HG03520 (cell line): Measurements from ENCODE around the gene POLR2I.

ENCODE experiments used
- ATAC-seq: cut with Tn5 transposase; IDR thresholded peaks from one replicate; pipeline ENCODE4 v1.9.1; 2021; ENCODE audit warnings: mild to moderate bottlenecking, moderate library complexity; ENCODE audit not compliant: unreplicated experiment

Gene POLR2I

DNA sequence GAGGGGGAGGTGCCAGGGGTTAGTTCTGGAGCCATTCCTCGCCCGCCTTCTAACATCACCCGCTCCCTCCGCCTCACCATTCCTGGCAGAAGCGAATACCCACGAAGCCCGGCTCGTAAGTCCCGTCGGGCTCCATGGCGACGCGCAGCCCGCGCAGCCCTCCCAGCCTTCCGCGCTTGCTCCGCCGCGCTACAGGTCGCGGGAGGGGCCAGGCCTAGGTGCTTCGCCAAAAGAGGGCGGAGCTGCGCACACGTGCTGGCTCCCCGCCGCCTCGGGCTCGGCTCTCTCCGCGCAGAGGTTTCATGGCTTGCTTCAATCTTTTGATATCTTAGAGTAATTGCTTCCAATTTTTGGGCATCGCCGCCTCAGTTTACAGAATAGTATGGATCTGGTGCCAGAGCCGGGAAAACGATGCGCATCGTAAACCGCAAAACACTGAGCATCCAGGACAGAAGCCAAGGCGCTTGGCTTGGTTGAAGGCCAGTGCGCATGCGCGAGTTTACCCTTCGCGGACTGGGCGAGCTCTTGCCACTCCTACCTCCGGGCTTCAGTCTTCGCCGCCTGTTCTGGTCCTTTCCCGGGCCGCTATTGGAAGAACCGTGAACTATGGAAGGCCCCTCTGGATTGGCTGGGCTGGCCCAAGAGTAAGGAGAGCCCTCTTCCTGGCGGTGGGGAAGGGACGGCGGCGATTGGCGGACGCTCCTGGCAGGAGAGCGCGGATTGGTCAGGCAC, at the start of gene POLR2I:
Gene POLR2I, minus strand, starts transcription at position 155 of the 732 bp plus-strand sequence. Its CDS starts 19 bp downstream, at position 136.
- peak; percentile 76 for ATAC-seq

DNA sequence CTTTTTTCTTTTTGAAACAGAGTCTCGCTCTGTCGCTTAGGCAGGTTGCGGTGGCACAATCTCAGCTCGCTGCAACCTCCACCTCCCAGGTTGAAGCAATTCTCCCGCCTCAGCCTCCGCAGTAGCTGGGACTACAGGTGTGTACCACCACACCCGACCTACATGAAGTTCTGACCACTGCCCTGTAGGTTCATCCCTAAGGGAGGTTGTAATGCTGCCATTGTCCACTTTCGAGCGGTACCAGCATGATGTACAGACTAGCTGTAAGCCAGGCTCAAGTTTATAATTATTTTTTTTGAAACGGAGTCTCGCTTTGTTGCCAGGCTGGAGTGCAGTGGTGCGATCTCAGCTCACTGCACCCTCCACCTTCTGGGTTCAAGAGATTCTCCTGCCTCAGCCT, 49.1 kb upstream of the POLR2I start:
- no peak for ATAC-seq

DNA sequence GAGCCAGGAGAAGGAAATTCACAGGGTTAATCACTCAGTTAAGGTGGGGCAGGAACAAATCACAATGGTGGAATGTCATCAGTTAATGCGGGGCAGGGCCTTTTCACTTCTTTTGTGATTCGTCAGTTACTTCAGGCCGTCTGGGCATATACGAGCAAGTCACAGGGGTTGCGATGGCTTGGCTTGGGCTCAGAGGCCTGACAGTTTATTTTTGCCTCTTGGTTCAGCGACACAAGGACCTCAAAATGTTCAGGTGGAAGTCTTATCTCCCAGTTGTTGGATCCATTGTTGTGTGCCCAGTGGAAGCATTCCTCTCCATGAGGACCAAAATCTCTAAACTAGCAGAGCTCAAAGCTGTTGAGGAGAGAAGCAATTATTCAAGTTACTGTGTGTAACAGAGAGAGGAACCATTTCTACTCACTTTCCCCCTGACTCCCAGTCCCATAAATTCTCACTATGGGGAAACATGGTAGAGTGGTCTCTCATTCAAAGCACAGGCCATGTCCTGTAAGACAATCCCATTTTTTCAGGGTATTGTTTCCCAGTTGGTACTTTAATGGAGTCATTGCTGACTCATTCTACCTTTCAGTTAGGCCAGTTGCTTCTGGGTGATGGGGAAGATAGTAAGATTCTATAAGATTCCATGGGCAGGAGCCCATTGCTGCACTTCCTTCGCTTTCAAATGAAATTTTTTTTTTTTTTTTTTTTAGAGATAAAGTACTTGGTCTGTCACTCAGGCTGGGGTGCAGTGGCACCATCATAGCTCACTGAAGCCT, 46.3 kb upstream of the POLR2I start:
- ATAC-seq: no peak

DNA sequence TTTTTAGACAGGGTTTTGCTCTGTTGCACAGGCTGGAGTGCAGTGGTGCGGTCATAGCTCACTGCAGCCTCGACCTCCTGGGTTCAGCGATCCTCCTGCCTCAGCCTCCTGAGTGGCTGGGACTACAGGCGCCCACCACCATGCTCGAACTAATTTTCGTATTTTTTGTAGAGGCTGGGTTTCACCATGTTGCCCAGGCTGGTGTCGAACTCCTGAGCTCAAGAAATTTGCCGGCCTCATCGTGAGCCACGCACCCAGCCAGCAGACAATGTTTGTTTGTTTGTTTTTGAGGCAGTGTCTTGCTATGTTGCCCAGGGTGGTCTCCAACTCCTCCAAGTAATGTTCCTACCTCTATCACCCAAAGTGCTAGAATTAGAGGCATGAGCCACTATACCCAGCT, 38.5 kb upstream of the POLR2I start:
- no peak for ATAC-seq

DNA sequence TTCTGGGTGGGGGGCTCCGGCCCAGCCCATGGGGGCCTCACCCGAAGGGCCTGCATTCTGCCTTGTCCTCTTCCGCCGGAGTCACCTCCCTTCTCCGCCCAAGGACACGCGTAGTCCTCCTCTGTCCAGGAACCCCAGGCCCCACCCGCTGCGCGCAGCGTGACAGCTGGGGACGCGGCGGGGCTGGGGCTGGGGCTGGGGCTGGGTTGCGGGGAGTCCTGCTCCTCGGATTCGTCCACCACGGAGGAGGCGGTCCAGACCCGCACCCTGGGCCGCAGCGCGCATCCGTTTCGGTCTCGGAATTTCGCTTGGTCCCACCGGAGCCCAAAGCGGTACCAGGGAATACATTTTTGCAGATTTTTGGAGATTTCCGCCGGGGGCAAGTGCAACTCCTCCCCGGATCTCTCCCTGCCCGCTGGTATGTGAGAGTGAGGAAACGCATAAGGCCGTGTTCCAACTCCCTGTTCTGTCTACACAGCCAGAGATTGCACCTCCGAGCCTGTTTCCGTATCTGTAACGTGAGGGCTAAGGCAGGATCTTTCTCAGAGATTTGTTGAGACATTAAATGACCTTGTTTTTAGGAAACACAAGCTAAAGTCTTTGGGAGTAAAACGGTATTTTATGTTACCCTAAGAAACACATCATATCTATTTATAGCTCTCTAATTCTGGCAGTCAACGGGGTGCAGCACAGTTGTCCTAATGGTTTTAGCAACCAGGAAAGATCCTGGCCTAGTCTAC, 37.8 kb upstream of the POLR2I start, which contains the start of gene COX7A1:
Gene COX7A1, minus strand, starts transcription at position 96 of the 740 bp plus-strand sequence. Its CDS starts 40 bp downstream, at position 56.
- no peak for ATAC-seq

DNA sequence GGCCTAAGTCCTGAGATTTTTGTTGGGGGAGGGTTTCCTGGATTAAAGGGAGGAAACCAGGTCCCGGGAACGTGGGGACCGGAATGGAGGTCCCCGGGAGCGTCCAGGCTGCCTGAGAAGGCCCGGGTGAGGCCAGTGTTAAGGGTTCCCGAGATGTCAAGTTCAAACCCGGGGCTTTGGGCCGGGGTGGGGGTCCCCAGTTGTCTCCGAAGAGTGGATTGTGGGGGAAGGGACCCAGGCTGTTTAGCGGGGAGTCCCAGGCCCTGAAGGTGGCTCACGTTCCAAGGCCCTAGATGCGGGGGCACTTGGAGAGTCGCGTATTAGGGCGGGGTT, 37.3 kb upstream of the POLR2I start:
- ATAC-seq: no peak

DNA sequence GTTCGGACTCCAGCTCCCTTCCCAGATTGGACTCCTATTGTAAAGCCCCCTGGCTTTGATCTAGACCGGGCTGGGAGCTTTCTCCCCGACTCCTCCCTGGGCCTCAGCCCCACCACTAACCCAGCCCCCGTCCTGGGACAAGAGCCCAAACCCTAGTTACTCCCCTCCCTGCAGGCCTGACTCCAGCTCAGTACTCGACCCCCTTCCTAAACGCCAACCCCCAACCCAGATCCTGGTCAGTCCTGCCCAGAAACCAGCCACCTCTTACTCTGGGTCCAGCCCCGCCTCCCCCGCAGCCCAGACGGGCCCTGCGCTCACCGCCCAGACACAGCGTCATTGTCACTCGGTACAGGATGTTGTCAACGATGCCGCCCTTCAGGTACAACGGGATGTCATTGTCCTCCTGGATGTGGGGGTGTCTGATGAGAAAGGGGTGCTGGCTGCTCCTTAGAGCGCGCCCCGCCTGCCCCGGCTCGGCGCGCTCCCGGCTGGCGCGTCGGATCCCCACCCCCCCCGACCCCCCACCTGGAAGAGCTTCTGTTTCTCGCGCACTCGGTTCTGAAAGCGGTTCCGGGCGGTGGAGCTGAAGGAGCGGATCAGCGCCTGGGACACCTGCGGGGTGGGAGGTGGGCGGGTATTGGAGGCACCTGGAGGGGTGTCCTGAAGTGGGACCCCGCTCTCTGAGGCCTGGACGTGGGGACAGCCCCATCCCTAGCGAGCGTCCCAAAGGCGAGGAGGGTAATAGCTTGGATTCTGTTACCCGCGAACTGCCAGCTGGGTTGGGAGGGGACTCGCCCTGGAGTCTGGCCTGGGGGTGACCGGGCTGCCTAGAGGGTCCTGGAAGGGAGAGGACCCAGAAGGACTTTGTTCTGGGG, 36.7 kb upstream of the POLR2I start:
- no peak for ATAC-seq

DNA sequence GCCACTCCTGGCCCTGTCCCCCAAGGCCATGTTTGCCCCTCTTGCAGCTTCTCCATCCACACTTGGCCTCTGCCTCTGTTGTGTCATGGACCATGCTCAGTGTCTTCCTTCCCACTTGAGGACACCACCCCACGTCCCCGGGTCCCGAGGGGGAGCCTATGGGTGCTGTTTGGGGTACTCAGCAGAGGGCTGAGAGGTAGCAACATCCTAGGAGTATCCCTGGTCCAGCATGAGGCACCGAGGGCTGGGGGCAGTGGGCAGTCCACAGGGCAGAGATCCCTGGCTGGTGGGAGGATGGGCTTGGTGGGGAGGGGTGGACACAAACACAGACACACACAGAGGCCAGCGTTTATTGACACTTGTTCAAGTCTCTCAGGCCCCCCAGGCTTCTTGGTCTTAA, 35.9 kb upstream of the POLR2I start:
- ATAC-seq: no peak

DNA sequence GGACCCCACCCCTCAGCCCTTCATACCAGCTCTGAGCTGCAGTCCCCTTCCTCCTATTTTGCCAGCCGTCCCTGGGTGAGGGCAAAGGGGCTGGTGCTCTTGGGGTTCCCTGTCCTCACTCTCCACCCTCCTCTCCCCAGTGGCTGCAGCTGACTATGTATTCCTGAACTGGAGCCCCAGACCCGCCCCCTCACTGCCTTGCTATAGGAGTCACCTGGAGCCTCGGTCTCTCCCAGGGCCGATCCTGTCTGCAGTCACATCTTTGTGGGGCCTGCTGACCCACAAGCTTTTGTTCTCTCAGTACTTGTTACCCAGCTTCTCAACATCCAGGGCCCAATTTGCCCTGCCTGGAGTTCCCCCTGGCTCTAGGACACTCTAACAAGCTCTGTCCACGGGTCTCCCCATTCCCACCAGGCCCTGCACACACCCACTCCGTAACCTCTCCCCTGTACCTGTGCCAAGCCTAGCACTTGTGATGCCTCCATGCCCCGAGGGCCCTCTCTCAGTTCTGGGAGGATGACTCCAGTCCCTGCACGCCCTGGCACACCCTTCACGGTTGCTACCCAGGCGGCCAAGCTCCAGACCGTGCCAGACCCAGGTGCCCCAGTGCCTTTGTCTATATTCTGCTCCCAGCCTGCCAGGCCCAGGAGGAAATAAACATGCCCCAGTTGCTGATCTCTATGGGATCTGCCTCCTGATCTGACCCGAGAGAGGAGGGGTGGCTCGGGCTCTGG, 35.2 kb upstream of the POLR2I start:
- ATAC-seq: no peak

DNA sequence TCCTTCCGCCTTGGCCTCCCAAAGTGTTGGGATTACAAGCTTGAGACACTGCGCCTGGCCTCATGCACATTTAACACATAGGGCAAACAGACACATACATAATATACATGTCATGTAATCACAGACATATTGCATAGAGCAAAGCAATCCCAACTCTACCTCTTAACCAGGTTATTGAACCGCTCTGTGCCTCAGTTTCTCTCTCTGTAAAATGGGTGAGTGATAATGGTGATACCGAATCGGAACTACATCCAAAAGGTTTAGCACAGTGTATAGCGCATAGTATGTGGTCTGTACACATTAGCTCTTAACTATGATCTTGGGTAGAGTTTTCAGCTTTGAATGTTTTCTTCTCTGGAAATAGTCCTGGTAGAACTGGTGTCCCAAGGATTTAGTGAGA, 29.9 kb upstream of the POLR2I start:
- ATAC-seq: no peak

DNA sequence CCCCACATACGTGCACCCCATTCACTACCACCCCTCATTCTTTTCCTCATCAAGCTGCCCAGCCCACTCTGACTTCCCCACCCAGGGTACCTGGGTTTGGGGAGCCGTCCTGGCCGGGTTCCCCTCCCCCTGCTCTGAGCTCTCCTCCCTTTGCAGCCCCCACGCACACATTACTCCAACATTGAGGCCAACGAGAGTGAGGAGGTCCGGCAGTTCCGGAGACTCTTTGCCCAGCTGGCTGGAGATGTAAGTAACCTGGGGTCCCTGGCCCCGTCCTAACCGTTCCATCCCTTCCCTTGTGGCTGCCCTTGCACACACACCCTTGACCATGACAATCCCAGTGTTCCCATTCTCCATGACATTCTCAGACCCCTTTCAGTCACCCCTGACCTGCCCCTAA, 27.8 kb upstream of the POLR2I start:
- no peak for ATAC-seq

DNA sequence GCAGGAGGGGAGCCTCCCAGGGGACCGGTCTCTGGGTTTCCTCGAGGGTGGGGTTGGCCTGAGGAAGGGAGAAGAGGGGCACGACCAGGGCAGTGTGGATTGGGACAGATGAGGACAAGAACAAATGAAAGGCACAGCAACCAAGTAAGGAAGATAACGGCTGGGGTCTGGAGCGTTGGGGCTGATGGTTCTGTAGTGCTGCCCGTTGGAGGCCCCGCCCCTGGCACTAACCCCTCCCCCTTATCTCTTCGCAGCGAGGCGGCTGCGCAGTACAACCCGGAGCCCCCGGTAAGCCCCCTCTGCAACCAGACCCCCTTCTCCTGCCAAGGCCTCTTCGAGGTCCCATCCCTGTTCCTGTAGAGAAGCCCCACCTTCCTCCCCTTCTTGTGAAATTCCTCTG, 27.4 kb upstream of the POLR2I start:
- ATAC-seq: no peak

DNA sequence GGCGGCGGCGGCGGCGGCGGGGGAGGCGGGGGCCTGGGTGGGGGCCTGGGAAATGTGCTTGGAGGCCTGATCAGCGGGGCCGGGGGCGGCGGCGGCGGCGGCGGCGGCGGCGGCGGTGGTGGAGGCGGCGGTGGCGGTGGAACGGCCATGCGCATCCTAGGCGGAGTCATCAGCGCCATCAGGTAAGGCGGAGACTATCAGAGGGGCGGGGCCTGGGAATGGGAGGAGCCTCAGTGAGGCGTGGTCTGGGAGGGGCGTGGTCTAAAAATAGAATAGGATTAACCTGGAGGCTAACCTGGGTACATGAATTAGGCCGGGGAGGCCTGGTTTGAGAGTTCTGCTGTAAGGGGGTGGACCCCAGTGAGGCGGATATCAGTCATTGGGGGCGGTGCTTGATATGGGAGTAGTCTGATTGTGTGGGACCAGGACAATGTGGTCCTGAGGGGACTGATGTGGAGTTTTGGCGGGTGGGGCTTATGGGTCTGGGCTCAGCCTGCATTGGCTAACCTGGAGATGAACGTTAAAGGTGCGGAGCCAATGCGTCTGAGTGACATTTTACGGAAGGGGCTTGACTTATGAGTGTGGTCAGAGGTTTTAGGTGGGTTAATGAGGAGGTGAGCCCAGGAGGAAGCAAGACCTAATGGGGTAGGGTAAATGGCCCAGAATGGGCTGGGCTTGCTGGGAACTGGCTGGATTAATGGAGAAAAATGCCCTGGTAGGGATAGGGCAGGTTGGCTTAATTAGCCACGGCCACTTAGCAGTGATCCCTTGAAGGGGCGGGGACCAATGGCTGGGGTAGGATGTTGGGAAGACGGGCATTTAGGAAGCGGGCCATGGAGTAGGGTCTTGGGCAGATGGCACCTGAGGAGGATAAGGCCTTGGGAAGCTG, 26.6 kb upstream of the POLR2I start:
- peak; percentile 35 for ATAC-seq

DNA sequence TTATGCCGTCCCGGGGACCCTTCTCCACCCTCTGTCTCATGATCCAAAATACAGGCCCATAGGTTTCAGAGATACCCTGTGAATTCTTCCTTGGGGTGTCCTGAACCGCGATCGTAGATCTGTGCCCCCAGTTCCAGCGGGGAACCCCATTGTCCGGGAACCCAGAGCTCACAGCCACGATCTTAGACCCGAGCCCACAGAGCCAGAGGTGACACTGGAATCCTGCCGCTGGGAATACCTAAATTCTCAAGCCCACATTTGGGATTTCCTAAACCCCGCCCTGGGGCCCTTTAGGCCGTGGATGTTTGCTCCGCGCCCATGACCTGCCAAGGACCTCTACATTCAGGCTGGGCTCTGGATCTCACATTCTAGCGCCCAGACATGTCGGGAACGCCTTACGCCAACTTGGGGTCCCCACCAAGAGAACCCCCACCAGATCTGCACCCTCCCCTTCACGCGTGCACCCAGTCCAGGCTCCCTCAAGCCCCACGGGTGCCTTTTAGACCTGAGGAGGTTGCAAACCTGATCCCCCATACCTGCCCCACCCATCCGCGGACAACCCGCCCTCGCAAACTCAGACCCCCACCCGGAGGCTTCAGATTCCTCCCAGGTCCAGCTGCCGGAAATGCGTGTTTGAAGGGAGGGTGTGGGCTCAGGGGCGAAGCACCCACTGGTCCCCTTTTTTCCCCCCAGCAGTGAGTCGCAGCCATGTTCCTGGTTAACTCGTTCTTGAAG, 25.8 kb upstream of the POLR2I start:
- peak; percentile 1 for ATAC-seq

DNA sequence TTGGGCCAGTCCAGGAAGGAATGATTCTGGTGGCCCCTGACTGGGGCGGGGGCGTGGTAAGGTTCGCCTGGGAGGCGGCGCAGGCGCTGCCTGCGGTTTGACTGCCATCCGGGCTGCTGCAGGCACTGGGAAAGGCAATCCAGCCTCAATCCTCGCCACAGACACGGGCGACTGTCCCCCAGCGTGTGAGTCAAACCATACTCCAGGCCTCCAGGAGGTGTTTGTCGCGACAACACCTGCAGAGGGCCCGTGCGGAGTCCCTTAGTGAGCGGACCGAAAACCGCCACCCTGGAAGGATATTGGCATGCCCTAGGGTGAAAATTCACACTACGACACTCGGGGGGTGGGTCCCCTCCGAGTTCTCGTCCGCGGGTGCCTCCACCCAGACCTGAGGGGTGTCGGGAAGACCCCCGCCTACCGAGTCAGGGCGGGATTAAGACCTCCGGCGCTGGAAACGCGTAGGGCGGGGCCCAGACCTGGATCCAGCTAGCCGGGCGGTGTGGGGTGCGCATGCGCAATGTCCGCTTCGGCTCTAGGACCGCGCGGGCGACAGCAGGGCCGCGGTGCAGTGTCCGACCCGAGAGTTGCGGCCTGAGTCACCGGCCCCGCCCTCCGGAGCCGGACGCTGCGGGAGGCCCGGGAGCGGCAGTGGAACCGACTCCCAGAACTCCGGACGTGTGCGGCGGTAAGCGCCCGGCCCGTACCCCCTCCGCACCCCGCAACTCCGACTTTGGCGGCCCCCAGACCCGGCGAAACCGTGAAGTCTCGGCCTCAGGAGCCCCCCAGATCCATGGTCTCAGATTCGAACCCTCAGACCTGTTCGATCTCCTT, 25.0 kb upstream of the POLR2I start, which contains the start of gene CAPNS1:
Gene CAPNS1, plus strand, starts transcription at position 594 of the 831 bp plus-strand sequence. CDS start 946 bp downstream, outside the sequence.
- peak; percentile 69 for ATAC-seq

DNA sequence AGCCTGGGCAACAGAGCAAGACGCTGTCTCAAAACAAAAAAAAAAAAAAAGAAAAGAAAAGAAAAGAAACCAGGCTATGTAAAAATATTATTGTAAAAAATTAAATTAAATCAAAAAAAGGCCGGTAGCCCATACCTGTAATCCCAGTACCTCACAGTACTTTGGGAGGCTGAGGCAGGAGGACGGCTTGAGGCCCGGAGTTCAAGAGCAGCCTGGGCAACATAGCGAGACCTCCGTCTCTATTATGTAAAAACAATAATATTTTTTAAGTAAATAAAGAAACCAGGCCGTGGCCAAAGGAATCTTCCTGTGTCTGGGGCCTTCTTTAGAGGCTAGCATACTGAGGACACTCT, 24.4 kb upstream of the POLR2I start:
- no peak for ATAC-seq

DNA sequence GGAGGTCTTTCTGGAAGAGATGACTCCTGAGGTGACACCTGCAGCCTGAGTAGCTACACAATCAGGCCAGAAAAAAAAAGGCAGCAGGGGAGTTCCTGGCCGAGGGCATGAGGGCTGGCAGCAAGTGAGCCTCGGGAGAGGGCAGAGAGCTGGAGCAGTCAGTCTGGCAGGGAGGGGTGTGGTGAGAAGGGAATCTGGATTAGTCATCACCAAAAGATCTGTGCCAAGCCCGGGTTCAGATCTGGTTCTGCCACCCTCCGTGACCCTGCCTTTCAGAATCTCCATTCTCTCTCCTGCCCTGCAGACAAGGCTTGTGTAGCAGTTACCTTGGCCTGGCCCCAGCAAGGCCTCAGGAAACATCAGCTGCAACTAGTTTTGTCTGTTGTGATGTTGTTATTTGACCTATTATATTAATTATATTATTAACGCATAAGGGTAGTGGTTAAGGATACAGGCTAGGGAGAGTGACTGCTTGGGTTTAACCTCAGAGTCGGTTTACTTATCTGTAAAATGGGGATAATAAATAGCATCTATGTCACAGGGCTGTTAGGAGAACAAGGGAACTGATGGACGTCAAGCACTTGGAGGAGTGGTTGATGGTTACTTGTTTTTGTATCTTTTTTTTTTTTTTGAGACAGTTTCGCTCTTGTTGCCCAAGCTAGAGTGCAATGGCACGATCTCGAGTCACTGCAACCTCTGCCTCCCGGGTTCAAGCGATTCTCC, 22.4 kb upstream of the POLR2I start:
- no peak for ATAC-seq
